Measurements from ENCODE around the gene PRKCE.

The PRKCE gene

DNA sequence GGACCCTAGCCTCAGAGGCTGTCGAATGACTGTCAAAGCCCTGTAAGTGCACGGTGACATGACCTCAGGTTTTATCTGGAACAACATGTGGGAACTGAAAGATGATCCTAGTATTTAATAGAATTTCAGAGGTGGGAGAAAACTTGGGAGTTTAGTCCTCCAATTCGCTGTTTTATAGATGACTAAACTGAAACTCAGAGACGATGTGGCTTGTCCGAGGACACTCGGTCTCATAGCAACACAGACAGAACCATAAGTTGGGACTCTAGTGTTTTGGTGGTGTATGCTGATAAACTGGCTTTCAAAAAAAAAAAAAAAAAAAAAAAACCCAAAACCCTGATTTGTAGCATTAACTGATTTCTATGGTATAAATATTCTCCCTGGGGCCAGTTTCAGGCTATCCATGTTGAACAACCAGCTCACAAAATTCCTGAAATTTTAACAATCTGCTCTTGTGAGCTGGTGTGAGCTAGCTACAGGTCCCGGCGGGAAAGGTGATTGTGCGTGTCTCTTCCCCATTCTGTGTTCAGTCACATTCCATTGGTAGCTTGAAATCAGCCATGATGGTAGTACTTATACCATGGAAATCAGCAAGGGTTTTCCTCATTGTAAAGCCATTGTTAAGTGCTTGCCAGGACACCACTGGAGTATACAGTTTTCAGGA is 450.2 kb downstream of the PRKCE start:
- DNase-seq = no peak

DNA sequence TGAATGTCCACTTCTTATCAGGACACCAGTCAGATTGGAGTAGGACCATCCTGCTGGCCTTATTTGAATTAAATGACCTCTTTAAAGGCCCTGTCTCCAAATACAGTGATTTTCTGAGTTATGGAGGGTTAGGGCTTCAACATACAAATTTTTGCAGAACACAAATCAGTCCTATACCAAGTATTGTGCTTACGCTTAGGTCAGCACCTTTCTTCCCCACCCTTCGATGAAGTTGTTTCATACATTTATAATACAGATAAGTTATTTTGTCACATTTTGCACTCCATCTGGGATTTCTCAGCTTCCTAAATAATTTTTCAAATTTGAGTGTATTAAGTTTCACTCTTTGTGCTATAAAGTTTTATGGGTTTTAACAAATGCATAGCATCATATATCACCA is 455.2 kb downstream of the PRKCE start:
- no peak for DNase-seq

DNA sequence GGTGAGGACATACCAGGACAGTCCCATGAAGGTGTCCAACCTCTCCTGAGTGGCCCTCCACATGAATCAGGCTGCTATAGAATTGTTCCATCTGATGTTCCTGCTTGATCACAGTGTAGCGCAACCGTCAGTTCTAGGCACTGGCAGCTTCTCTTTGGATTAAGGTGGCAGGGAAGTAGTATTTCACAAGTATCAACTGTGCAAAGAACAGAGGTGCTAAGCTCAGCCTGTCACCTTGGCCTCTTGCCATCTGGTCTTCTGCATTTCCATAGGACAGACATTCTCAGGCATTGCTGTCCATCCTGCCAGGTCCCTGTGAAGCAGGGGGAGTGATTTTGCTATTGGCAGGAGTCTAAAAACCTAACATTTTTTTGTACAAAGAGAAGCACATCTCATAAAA is 463.5 kb downstream of the PRKCE start:
- DNase-seq = no peak

DNA sequence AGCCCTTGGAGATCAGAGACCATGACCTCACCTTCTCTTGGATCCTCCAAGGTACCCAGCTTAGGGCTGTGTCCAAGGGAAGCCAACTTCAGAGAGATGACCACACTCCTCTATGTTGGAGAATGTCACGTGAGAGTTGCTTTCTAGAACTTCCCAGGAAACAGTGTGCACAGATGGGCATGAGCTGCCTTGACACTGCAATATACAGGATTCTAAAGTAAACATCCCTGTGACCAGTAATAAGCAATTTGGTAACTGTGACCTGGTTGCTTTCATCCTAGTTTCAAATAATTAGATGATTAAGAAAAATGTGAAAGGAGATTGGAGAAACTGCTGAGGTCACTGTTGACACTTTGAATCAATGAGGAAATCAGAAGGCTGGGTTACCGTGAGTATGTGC is 464.7 kb downstream of the PRKCE start:
- no peak for DNase-seq

DNA sequence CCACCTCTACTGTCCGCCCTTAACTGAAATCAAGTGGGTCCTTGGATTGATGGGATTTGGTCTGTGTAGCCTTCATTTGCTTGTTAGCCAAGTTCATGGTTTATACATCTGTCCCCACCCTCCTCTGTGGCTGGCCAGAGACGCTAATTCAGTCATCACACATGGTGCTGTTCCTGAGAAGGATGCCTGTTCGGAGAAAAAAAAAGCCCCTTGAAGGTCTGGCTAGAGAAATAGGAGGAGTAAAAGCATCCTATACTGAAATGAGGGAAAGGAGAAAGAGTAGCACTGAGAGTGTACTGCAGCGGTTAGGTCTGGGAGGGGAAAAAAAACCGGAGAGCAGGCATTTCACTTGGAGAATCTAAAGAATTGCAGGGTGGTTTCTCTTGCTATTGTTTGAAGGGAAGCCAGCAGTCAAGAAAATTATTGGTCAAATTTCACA is 465.1 kb downstream of the PRKCE start:
- DNase-seq = no peak

DNA sequence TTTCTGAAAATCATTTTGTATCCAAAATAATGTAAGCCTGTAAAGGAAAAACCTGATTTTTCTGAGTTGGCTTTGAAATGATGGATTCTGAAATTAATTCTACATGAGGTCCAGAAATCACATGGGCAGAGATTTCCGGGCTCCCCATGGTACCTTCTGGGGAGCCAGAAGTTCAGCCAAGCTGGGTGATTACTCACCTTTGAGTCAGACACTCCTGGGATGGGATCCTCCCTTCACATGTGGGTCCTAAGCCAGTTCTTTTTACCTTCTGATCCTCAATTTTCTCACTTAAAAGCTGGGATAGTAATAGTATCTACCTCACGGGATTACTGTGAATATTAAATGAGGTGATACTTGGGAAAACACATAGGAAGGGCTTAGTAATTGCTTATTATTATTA is 465.9 kb downstream of the PRKCE start:
- DNase-seq = no peak

DNA sequence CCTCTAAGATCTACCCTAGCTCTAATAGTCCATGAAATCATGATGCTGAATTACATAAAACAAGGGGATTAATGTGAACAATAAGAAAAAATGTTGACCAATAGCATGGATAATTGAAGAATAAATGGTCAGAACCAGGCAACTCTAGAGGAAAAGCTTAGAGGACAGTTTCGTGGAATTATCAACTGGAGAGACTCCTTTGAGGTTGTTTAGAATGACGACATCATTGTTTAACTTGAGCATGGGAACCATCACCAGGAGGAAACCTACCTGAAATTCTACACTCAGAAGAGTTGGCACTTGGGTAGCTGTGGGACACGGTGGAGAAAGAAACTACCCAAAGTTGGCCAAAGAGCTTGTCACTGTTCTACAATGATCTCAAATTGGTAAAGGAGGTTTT is 466.5 kb downstream of the PRKCE start:
- no peak for DNase-seq

DNA sequence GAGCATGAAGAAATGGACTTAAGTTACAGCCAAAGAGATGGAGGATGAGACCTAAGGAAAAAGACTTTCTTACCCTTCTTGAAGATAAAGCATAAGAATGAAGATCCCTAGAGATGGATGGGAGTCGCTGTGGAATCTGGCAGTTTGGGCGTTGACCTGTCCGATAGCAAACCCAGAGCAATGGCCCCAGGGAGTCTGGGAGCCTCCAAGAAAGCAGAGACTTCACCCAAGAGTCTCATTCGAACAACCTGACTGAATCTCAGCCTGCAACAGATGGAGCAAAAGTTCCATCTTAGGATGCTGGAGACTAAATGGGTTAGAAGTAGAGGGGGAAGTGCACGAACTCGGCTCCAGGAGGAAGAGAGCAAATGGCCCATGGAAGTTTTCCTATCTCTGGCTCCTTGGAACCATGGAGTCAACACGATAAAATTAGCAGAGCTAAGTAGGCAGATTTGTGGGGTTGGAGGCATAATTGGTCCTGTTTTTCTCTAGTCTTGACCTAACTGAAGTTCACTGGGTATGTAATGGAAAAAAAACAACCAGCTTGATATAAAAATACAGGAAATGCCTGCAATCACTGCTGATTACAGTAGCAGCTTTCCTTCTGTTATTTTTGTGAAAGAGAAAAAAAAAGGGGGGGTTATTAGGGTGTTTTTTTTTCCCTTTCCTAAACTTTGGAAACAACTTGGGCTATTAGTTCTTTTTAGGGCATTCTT is 467.3 kb downstream of the PRKCE start:
- no peak for DNase-seq

DNA sequence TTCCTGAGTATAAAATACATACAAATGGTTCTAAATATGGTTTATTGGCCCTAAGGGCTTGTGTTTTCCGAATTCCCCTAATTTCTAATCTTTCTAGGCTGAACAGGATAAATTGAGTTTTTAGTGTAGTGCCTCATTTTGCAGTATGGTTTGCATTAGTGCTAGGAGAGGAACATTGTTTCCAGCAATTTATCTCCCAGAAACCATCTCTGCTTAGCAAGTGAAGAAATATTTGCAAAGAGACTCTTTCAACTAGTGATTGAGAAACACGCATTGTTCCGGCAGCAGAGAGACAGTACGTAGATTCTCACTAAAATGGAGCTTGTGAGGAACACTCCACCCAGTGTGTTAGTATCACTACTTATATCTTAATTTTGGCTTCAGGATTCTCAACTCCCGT is 468.0 kb downstream of the PRKCE start:
- no peak for DNase-seq

DNA sequence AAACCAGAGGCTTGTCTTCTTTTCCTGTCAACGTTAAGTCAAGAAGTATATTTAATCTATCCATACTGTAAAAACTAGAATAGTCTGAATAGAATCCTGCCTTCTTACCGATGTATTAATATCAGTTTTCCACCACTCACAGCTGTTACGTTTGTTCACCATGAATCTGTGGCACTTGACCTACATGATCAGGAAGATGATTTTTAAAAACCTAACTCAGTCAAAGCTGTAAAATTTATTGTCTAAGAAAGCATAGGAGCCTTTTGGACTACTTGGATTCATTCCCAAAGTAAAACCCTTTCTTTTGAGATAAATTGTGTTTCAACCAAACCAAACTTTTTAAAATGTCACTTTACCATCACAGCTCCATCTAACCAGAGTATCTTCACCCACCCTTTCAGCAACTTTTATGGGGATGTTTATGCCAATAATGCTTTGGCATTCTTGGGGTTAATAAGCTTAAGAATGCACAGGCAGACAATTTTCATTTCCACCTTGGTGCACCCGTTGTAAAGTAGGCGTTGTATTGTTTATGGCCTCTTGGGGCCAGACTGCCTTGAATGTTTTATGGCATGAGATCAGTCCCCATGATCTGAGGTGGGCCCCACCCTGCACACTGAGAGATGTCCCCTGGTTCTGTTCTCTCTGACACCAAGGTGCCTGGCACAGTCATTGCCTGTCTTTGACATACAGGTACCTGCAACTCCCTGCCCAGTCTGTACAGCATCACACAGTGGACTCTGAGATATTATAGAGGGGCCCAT is 469.5 kb downstream of the PRKCE start:
- DNase-seq = no peak

DNA sequence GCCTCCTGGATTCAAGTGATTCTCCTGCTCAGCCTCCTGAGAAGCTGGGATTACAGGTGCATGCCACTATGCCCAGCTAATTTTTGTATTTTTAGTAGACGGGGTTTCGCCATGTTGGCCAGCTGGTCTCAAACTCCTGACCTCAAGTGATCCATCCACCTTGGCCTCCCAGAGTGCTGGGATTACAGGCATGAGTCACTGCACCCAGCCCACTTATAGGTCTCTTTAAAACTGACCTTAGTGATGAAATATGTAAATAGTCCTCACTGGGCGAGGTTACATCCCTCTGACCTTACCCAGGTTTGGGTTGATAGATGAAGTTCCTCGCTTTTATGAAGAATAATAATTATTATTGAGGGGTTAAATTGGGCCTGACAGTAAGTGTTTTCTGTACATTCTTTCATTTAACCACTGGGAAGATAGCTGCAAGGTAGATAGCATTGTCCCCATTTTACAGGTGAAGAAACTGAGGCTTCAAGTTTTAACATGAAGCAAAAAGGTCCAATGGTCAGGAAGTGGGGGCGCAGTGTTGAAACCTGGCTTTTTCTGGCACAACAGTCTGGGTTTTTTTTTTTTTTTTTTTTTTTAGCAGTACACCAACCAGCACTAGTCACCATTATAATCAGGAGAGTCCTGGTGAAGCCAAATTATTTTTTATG is 471.0 kb downstream of the PRKCE start:
- DNase-seq = no peak

DNA sequence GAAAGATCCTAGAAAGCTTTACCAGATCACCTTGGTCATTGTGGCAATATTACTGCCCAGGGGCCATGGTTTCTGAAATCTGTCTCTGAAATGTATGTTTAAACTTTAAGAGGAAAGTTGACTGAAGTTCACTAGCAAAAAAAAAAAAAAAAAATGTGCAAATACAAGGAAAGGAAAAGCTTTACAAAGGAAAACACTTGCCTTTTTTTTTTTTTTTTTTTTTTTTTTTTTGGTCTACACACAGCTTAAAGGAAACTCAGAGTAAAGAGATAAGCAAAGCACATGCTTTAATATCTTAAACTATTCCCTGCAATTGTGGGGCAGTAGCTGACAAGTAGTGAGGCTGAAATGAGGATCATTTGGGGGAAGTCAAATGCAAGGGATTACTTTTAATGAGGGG is 471.5 kb downstream of the PRKCE start:
- no peak for DNase-seq

DNA sequence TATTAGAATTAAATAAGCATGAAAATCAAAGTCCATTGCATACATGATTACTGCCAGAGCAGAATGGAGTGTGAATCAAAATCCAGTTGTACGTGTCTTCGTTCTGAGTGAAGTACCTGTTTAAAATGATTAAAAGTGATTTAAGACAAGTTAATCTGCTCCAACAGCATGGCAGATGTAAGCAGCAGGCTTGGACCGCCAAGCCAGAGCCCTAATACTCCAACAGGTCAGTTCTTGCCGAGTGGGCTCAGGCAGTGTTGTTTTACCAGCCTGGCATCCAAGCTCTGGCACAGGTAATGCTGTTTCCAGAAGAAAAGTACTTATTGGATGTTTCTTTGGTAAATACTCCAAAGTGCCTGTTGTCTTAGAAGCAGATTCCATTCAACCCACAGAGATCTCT is 474.3 kb downstream of the PRKCE start:
- DNase-seq = no peak

DNA sequence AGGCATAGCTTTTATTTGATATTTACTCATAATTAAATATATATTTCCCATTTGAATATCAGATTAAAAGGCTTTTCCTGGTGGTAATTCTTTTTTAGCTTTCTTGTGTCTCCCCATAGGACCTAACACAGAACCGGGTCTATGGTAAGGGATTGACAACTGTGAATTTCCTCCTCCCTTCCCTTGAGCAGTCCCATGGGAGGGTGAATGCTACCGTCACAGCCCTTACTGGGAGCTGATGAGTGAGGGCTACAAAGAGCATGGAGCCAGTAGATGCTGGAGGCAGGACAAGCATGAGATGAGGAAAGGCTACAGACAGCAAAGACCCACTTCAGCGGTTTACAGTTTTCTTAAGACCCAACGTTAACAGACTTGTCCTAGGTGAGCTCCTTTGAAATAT is 475.1 kb downstream of the PRKCE start:
- DNase-seq = no peak

DNA sequence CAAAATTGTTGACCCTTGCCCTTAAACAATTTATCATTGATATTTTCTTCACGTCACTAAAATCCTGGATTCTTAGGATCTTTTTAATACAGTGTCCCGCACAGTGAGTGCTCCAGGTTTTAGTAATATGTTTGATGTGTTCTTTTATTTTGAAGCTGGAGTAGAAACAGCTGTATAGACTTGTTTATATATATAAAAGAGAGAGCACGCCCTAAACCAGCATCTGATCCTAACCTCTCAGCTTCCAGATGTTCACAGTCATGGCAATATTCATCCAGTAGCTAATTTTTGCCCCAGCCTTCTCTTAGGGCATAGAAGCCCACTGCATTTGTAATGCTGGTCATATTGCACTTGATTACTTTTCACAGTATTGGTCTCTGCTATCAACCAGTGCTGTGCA is 475.7 kb downstream of the PRKCE start:
- DNase-seq = no peak

DNA sequence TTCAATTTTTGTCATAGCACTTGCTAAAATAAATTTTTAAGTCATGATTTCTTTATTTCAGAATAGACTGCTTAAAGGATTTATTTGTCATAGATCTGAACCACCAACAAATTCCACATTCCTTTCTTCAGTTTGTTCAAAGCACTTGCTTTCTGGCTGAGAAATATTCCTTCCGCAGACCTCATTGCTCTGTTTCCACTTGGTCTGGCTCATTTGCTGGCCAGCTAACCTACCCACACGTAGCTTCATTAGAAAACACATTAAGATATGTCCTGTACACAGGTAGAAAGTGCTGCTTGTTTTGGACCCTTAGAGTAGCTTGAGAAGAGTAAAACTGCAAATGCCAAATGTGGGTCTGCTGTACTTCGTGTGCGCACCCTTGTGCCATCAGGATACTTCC is 479.0 kb downstream of the PRKCE start:
- no peak for DNase-seq

DNA sequence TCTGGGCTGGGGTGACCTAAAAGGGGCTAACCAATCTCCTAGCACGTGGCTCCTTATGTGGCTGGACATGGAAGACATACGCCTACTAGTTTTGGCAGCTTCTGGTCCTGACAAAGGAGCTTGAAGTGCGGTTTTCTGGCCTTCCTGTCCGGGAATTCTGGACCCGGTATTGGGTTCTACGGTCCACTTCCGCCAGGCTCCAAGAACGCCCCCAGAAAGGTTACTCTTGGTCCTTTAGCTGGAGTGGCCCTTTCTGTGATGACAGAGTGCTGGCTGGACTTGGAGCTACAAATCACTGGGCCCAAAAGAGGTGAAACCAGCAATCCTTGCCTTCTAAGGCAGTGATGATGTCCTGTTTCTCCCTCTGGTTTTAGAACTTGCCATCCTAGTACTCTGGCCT is 481.5 kb downstream of the PRKCE start:
- DNase-seq = no peak

DNA sequence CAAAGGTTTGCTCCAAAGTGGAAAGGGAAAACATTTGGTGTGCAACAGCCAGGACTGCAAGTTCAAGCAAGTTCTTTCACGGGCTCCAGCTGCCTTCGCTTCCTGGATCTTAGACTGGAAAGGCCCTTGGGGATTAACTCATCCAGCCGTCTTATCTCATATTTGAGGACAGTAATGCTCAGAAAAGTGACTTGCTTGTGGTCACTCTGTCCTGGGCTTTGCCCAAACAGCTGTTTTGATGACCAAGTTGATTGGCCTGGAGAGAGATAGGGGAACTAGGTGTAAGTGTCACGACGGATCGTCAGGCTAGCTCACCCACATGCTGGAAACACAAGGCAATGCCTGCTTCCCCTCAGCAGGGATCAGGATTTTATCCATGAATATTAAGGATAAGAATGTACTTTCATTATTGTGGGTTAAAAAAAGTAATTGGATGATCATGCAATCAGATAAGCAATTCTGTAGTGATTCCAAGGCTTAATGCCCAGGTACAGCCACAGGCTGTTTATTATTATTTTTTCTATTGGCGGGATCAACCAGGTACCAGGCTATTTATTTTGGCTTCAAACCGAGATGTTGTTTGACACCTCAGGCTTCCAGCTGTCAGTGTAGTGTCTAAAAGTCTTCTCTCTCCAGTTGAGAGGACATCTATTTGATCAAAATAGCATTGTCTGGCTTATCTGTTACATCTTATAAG is 483.2 kb downstream of the PRKCE start:
- peak; percentile 25 for DNase-seq

DNA sequence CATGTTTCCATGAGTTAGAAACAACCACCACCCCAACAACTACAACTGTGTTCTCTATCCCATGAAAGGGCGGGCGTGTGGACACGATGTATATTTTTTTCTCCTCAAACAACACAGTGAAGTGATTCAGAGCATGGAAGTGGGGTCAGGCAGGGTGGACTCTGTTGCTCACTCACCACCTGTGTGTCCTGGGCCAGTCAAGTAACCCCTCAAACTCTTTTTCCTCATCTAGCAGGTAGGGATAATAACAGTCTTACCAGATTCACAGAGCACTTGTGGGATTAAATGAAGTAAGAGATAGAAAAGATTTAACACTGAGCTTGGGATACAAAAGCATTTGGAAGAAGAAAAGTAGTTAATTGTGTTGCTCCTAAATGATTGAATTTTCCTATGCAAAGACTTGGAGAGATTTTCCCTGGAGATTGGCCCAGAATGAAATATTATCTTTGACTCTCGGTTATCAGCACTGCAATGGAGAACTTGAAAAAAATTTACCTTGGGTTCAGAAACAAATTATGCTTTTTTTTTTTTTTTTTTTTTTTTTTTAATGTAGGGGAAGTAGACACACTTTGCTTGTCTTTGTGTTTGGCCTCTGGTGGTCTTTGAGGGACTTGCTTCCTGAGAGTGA is 483.9 kb downstream of the PRKCE start:
- no peak for DNase-seq

DNA sequence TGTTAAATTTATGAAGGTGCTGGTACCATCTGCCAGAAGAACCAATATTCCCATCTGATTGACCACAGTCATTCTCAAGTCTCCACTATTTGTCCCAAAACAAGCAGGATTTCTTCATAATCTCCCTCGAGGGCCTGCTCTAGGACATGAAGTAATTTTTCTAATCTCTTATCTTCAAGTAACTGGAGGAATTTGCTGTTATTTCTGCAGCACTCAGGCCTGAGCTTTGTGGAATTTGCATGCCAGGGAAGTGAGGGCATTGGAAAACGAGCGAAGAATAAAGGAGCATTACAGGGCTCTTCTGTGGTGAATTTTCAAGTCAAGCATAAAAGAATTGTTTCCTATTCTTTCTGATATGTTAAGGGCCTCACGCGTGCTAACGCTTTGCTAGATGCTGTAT is 484.5 kb downstream of the PRKCE start:
- no peak for DNase-seq

DNA sequence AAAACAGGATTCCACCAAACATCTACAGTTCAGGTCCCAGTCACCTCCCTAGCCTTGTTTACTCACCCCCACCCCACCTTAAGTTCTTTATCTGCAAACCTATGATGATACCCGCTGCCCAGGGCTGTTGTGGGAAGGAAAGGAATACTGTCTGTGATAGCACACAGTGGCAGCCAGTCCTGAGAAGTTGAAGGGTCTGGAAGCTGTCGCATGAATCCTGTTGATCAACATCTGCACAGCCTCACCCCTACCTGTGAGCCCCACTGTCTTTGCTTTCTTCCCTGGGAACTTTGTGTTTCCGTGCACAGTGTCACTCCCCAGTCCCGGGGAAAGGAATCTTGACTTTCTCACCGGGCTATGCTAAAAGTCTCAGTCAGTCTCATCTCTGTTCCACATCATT is 485.0 kb downstream of the PRKCE start:
- DNase-seq = no peak

DNA sequence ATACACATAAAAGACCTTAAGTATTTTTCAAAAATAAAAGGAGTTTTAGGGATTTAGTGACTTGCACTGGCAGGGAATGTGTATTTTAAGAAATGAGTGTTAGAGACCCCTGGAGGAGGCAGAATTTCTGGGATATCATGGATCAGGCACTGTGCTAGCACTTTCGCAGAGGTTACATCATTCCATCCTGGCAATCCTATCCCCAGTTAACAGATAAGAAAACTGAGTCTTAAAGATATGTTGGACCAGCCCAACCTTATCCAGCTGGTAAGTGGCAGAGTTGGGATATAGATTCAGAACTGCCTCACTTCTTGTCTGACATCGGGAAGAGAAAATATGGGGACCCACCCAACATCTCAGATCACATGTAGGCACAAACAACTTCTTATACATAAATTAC is 485.5 kb downstream of the PRKCE start:
- DNase-seq = no peak

Data from NCI-H1105 (cell line).